ENCODE results near the gene PTGDS. TPM values are rescaled to one million over a fixed set of nuclear protein-coding genes. Genes with fewer than 3 reads are reported as not detected.
"Not testable (repeated sequence)": the region's sequence is repeated elsewhere in the genome, so short reads cannot be mapped to it uniquely, and the experiment has no call there.

PTGDS gene
- total RNA-seq, 1 experiment from 2014 or later, result not detected

DNA sequence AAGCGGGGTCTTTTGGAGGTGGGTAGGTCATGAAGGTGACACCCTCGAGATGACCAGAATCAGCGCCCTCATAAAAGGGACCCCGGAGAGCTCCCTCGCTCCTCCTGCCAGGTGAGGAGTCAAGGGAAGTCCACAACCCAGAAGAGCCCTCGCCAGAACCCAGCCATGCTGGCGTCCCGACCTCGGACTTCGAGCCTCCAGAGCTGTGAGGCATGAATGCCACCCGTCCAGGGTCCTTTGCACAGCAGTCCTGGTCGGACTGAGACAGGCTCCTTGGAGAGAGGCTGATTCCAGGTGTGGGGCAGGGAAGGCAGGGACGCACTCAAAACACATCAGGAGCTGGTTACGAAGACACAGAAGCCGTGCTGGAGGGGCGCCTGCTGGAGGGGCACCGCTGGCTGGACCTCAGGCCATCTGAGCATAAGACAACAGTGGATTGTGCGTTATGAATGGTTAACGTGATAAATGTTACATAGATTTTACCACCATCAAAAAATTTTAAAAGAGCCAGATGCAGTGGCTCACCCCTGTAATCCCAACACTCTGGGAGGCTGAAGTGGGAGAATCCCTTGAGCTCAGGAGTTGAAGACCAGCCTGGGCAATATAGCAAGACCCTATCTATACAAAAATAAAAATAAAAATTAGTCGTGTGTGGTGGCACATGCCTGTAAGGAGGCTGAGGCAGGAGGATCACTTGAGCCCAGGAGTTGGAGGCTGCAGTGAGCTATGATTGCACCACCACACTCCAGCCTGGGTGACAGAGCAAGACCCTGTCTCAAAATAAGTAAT is 24.7 kb downstream of the PTGDS start:
- TF ChIP-seq, protein P1, sequence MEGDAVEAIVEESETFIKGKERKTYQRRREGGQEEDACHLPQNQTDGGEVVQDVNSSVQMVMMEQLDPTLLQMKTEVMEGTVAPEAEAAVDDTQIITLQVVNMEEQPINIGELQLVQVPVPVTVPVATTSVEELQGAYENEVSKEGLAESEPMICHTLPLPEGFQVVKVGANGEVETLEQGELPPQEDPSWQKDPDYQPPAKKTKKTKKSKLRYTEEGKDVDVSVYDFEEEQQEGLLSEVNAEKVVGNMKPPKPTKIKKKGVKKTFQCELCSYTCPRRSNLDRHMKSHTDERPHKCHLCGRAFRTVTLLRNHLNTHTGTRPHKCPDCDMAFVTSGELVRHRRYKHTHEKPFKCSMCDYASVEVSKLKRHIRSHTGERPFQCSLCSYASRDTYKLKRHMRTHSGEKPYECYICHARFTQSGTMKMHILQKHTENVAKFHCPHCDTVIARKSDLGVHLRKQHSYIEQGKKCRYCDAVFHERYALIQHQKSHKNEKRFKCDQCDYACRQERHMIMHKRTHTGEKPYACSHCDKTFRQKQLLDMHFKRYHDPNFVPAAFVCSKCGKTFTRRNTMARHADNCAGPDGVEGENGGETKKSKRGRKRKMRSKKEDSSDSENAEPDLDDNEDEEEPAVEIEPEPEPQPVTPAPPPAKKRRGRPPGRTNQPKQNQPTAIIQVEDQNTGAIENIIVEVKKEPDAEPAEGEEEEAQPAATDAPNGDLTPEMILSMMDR (IDR thresholded peaks at IDR 0.05; ENCODE audit: unreplicated experiment), result no peak
- BruUV-seq (replicated peaks), result no TSS peak
- Mint-ChIP-seq H3K27me3 (ENCODE audit: unreplicated experiment) (no peaks in the 10 kb centered on the region), H3K4me3 (ENCODE audit: low read depth, unreplicated experiment) (no peak overlapping the region), H3K9me3 (ENCODE audit: low read depth, unreplicated experiment) (peaks cover 5% of the 10 kb centered on the region), H3K4me1 (ENCODE audit: low read depth, unreplicated experiment) (peaks cover 11% of the 10 kb centered on the region), H3K36me3 (ENCODE audit: insufficient read depth, unreplicated experiment) (no peaks in the 10 kb centered on the region), H3K27ac (ENCODE audit: unreplicated experiment) (no peak overlapping the region)
- intact Hi-C loops (cut with micrococcal nuclease; ENCODE audit: unreplicated experiment), result no loop called here
- no peak for DNase-seq
- CTCF ChIA-PET, result interaction anchor here (0.6 to 0.7 kb wide), 2 partner anchors 271 to 1016 kb away, joined by 3 to 5 read pairs; no protein-coding TSS in a partner anchor

DNA sequence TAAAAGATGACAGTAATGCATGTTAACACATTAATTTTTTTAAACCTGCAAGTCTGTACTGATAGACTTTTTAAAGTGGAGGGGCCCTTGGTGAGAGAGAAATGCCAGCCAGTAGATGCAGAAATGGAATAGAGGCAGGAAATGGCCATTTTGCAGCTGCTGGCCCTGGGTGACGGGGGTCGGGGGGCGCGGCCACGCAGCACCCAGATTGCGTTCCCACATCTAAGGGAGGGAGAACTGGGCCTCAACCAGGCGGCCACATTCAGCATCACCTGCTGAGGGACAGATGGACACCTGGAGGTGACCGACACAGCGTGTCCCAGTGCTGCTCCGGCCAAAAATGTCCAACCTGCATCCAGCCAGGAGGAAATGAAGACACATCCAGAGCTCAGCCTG is 25.3 kb downstream of the PTGDS start:
- CTCF ChIA-PET, result no interaction called here
- TF ChIP-seq, protein P1 (IDR thresholded peaks at IDR 0.05; ENCODE audit: unreplicated experiment), result no peak
- Mint-ChIP-seq H3K4me3 (ENCODE audit: low read depth, unreplicated experiment) (no peak overlapping the region), H3K4me1 (ENCODE audit: low read depth, unreplicated experiment) (peaks cover 10% of the 10 kb centered on the region), H3K36me3 (ENCODE audit: insufficient read depth, unreplicated experiment) (no peaks in the 10 kb centered on the region), H3K9me3 (ENCODE audit: low read depth, unreplicated experiment) (peaks cover 5% of the 10 kb centered on the region), H3K27ac (ENCODE audit: unreplicated experiment) (no peak overlapping the region), H3K27me3 (ENCODE audit: unreplicated experiment) (no peaks in the 10 kb centered on the region)
- no TSS peak for BruUV-seq (replicated peaks)
- DNase-seq, result no peak
- intact Hi-C loops (cut with micrococcal nuclease; ENCODE audit: unreplicated experiment), result no loop called here

DNA sequence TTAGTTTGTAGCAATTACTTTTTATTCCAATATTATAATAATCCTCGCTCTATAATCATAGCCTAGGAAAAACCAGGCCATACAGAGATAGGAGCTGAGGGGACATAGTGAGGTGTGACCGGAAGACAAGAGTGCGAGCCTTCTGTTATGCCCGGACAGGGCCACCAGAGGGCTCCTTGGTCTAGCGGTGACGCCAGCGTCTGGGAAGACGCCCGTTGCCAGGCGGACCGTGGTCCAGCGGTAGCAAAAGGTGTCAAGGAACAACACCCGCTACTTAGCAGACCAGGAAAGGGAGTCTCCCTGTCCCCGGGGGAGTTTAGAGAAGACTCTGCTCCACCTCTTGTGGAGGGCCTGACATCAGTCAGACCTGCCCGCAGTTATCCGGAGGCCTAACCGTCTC is 27.0 kb downstream of the PTGDS start:
- BruUV-seq (replicated peaks); CTCF ChIA-PET; H3K27ac Mint-ChIP-seq (ENCODE audit: unreplicated experiment); H3K27me3 Mint-ChIP-seq (ENCODE audit: unreplicated experiment); H3K4me1 Mint-ChIP-seq (ENCODE audit: low read depth, unreplicated experiment); intact Hi-C loops (cut with micrococcal nuclease; ENCODE audit: unreplicated experiment); H3K9me3 Mint-ChIP-seq (ENCODE audit: low read depth, unreplicated experiment); H3K36me3 Mint-ChIP-seq (ENCODE audit: insufficient read depth, unreplicated experiment); H3K4me3 Mint-ChIP-seq (ENCODE audit: low read depth, unreplicated experiment): not testable (repeated sequence)
- peak; percentile 22 for DNase-seq

DNA sequence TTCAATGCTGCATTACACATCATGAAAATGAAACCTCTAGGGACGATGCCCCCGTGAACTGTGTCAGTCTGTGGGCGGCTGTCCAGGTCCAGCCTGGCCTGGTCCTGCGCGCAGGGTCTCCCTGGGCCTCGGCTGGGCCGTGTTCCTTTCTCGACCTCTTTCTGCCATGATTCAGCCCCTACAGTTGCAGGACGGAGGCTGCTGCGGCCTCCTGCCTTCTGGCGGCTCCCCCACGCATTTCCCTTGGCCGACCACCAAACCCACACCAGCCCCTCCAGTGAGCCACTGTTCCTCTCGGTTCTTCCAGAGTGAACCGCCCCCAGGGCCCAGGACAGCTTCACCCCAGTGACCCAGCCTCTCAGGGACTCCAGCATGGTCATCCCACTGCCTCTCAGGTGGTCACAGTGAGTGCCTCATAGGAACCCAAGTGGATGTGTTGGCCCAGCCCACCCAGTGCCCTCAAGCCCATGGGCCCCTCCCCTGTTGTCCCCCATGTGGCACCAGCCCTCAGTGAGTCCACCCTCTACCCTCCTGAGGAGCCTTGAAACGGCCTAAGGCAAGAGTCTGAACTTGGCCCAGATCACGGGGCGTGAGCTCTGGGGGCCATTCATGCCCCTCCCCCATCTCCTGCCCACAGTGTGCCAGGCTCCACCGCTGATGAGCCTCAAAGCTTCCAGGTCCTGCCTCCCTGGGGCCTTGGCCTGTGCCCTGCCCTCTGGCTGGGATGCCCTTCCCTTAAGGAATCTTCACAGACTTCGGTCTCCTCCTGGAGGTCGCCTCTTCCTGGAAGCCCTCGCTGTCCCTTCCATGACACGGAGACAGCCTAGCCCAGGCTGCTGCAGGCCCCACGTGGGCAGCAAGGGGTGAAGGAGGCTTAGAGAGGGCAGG is 29.1 kb downstream of the PTGDS start:
- TF ChIP-seq, protein P1 (IDR thresholded peaks at IDR 0.05; ENCODE audit: unreplicated experiment), result no peak
- Mint-ChIP-seq H3K4me1 (ENCODE audit: low read depth, unreplicated experiment) (no peaks in the 10 kb centered on the region), H3K36me3 (ENCODE audit: insufficient read depth, unreplicated experiment) (peaks cover 3% of the 10 kb centered on the region), H3K27ac (ENCODE audit: unreplicated experiment) (no peak overlapping the region), H3K9me3 (ENCODE audit: low read depth, unreplicated experiment) (peaks cover 5% of the 10 kb centered on the region), H3K4me3 (ENCODE audit: low read depth, unreplicated experiment) (no peak overlapping the region), H3K27me3 (ENCODE audit: unreplicated experiment) (no peaks in the 10 kb centered on the region)
- no peak for DNase-seq
- intact Hi-C loops (cut with micrococcal nuclease; ENCODE audit: unreplicated experiment), result no loop called here
- CTCF ChIA-PET, result no interaction called here
- no TSS peak for BruUV-seq (replicated peaks)
